IMR-90 (cell line): ENCODE results near the gene FAM228B. TPM values are rescaled to one million over a fixed set of nuclear protein-coding genes. Genes with fewer than 3 reads are reported as not detected.

Experiments used
- ATAC-seq: fragments of 200-7000 bp; cut with Tn5 transposase; 2 replicates; pipeline ENCODE4 v1.9.1; 2020; ENCODE audit warnings: low read depth, mild to moderate bottlenecking, moderate library complexity
- BruUV-seq: library from RNA; stranded (reverse); fragments of 400-500 nt; replicated peaks from 2 replicates; lab custom pipeline; 2021; lab: Mats Ljungman, UMichigan
- CTCF ChIA-PET: fragments of 300-600 bp; formaldehyde crosslinking; extraction: SDS; loops from one replicate; lab custom pipeline; 2021; ENCODE audit warnings: antibody characterized with exemption; lab: Yijun Ruan, JAX
- POLR2A ChIA-PET: fragments of 300-600 bp; sonication (Branson Sonifier 250); formaldehyde crosslinking; loops from one replicate; lab custom pipeline; 2022; ENCODE audit warnings: antibody characterized with exemption; ENCODE audit not compliant: unreplicated experiment; lab: Charles Lee
- DNase-seq: peaks from one replicate; pipeline ENCODE4 v3.0.0; 2013
- H2AFZ ChIP-seq: replicated peaks from 2 replicates; pipeline ENCODE3; 2013; ENCODE audit warnings: low read length, mild to moderate bottlenecking; ENCODE audit not compliant: poor library complexity
- H2AK5ac ChIP-seq: 2 replicates; pipeline ENCODE4 v1.6.1; 2013; ENCODE audit warnings: low read depth, low read length, inconsistent platforms
- H2AK9ac ChIP-seq: replicated peaks from 2 replicates; pipeline ENCODE3; 2013; ENCODE audit warnings: mild to moderate bottlenecking, low read depth, low read length, moderate library complexity; ENCODE audit not compliant: poor library complexity
- H2BK120ac ChIP-seq: 2 replicates; pipeline ENCODE4 v1.6.1; 2013; ENCODE audit warnings: low read depth, low read length, inconsistent platforms
- H2BK15ac ChIP-seq: 3 replicates; pipeline ENCODE4 v1.6.1; 2013; ENCODE audit warnings: low read depth, low read length, inconsistent platforms
- H2BK20ac ChIP-seq: 2 replicates; pipeline ENCODE4 v1.6.1; 2013; ENCODE audit warnings: low read depth, mild to moderate bottlenecking, inconsistent platforms, low read length, moderate library complexity
- H2BK5ac ChIP-seq: 2 replicates; pipeline ENCODE4 v1.6.1; 2013; ENCODE audit warnings: mild to moderate bottlenecking, low read depth, low read length, inconsistent platforms; ENCODE audit not compliant: poor library complexity, severe bottlenecking
- H3K14ac ChIP-seq: replicated peaks from 2 replicates; pipeline ENCODE4 v1.6.1; 2013; ENCODE audit warnings: low read depth, low read length, inconsistent platforms
- H3K18ac ChIP-seq: 2 replicates; pipeline ENCODE4 v1.6.1; 2013; ENCODE audit warnings: low read depth, low read length, control low read depth
- H3K23ac ChIP-seq: 2 replicates; pipeline ENCODE4 v1.6.1; 2013; ENCODE audit warnings: low read depth, low read length, inconsistent platforms
- H3K27ac ChIP-seq: 2 replicates; pipeline ENCODE4 v1.5.1; 2013; ENCODE audit warnings: mild to moderate bottlenecking, control low read depth, low read length; ENCODE audit not compliant: insufficient read depth
- H3K27me3 ChIP-seq: 2 replicates; pipeline ENCODE4 v1.6.1; 2013; ENCODE audit warnings: low read length; ENCODE audit not compliant: control insufficient read depth, insufficient read depth
- H3K36me3 ChIP-seq: 2 replicates; pipeline ENCODE4 v1.6.1; 2013; ENCODE audit warnings: low read length, mixed read lengths; ENCODE audit not compliant: control insufficient read depth, insufficient read depth
- H3K4ac ChIP-seq: 2 replicates; pipeline ENCODE4 v1.6.1; 2013; ENCODE audit warnings: low read depth, low read length, inconsistent platforms
- H3K4me1 ChIP-seq: 2 replicates; pipeline ENCODE4 v1.6.1; 2013; ENCODE audit warnings: low read length, mixed read lengths; ENCODE audit not compliant: control insufficient read depth, insufficient read depth
- H3K4me2 ChIP-seq: 2 replicates; pipeline ENCODE4 v1.6.1; 2013; ENCODE audit warnings: low read depth, mild to moderate bottlenecking, control low read depth, low read length, moderate library complexity
- H3K4me3 ChIP-seq: 2 replicates; pipeline ENCODE4 v1.5.1; 2013; ENCODE audit warnings: low read depth, mild to moderate bottlenecking, control low read depth, low read length, moderate library complexity; ENCODE audit not compliant: insufficient read depth
- H3K56ac ChIP-seq: 2 replicates; pipeline ENCODE4 v1.6.1; 2013; ENCODE audit warnings: low read length, inconsistent platforms; ENCODE audit not compliant: insufficient read depth; ENCODE audit errors: extremely low read depth
- H3K79me1 ChIP-seq, 2 experiments: 2 replicates each; pipeline ENCODE4 v1.6.1; 2013; ENCODE audit warnings: low read length in 2 of 2, inconsistent platforms in 1 of 2, low read depth in 1 of 2
- H3K9ac ChIP-seq: 2 replicates; pipeline ENCODE4 v1.6.1; 2013; ENCODE audit warnings: low read depth, low read length, control low read depth
- H3K9me1 ChIP-seq: 2 replicates; pipeline ENCODE4 v1.6.1; 2013; ENCODE audit warnings: low read length, inconsistent platforms; ENCODE audit not compliant: insufficient read depth
- H3K9me3 ChIP-seq: 2 replicates; pipeline ENCODE4 v1.6.1; 2013; ENCODE audit warnings: low read length; ENCODE audit not compliant: control insufficient read depth, insufficient read depth
- H4K20me1 ChIP-seq: 2 replicates; pipeline ENCODE4 v1.6.1; 2013; ENCODE audit warnings: low read length, inconsistent platforms; ENCODE audit not compliant: insufficient read depth
- H4K5ac ChIP-seq: 2 replicates; pipeline ENCODE4 v1.6.1; 2013; ENCODE audit warnings: mild to moderate bottlenecking, low read depth, low read length, control low read depth
- H4K8ac ChIP-seq, 2 experiments: 2 replicates each; pipeline ENCODE4 v1.6.1; 2013; ENCODE audit warnings: low read depth in 2 of 2, low read length in 2 of 2, control low read depth in 1 of 2, inconsistent platforms in 1 of 2
- H4K91ac ChIP-seq: 2 replicates; pipeline ENCODE4 v1.6.1; 2013; ENCODE audit warnings: low read depth, low read length, inconsistent platforms; ENCODE audit not compliant: insufficient read depth
- BHLHE40 ChIP-seq: fragments of 150-350 bp; IDR thresholded peaks from 2 replicates; pipeline ENCODE4 v1.6.1; 2016; ENCODE audit warnings: mild to moderate bottlenecking, low read depth, low read length
- CEBPB ChIP-seq: IDR thresholded peaks from 2 replicates; pipeline ENCODE4 v1.6.1; 2012; ENCODE audit warnings: low read depth, low read length, improper control_type of control experiment
- CHD1 ChIP-seq: IDR thresholded peaks from 2 replicates; pipeline ENCODE4 v1.6.1; 2012; ENCODE audit warnings: low read depth, low read length, improper control_type of control experiment
- CTCF ChIP-seq: conservative IDR thresholded peaks from 2 replicates; pipeline ENCODE4 v1.5.1; 2012; ENCODE audit warnings: mild to moderate bottlenecking, low read depth, low read length, improper control_type of control experiment
- ELK1 ChIP-seq: fragments of 150-350 bp; IDR thresholded peaks from 2 replicates; pipeline ENCODE4 v1.6.1; 2016; ENCODE audit warnings: low read depth, mild to moderate bottlenecking, low read length, moderate library complexity, borderline replicate concordance
- FOS ChIP-seq: fragments of 150-350 bp; IDR thresholded peaks from 2 replicates; pipeline ENCODE4 v1.6.1; 2016; ENCODE audit warnings: low read depth, low read length
- MAFK ChIP-seq: IDR thresholded peaks from 2 replicates; pipeline ENCODE4 v1.6.1; 2012; ENCODE audit warnings: low read depth, low read length, improper control_type of control experiment
- MAZ ChIP-seq: IDR thresholded peaks from 2 replicates; pipeline ENCODE4 v1.6.1; 2012; ENCODE audit warnings: low read depth, mild to moderate bottlenecking, low read length, improper control_type of control experiment, moderate library complexity, borderline replicate concordance
- MXI1 ChIP-seq: IDR thresholded peaks from 2 replicates; pipeline ENCODE4 v1.6.1; 2012; ENCODE audit warnings: low read depth, mild to moderate bottlenecking, low read length, moderate library complexity, borderline replicate concordance
- NFE2L2 ChIP-seq: fragments of 150-350 bp; IDR thresholded peaks from 2 replicates; pipeline ENCODE4 v1.6.1; 2016; ENCODE audit warnings: low read depth, mild to moderate bottlenecking, low read length
- POLR2A ChIP-seq: IDR thresholded peaks from 2 replicates; pipeline ENCODE4 v1.6.1; 2012; ENCODE audit warnings: mild to moderate bottlenecking, low read depth, low read length
- RAD21 ChIP-seq: IDR thresholded peaks from 2 replicates; pipeline ENCODE4 v1.6.1; 2012; ENCODE audit warnings: low read length, improper control_type of control experiment
- RCOR1 ChIP-seq: IDR thresholded peaks from 2 replicates; pipeline ENCODE4 v1.6.1; 2012; ENCODE audit warnings: mild to moderate bottlenecking, low read length, improper control_type of control experiment; ENCODE audit not compliant: insufficient replicate concordance
- RFX5 ChIP-seq: IDR thresholded peaks from 2 replicates; pipeline ENCODE4 v1.8.0; 2012; ENCODE audit warnings: low read depth, mild to moderate bottlenecking, low read length, moderate library complexity
- SMC3 ChIP-seq: fragments of 150-350 bp; IDR thresholded peaks from 2 replicates; pipeline ENCODE4 v1.6.1; 2016; ENCODE audit warnings: low read depth, mild to moderate bottlenecking, antibody characterized with exemption, low read length, moderate library complexity
- USF2 ChIP-seq: fragments of 150-350 bp; IDR thresholded peaks from 2 replicates; pipeline ENCODE4 v1.6.1; 2017; ENCODE audit warnings: mild to moderate bottlenecking, antibody characterized with exemption, low read length, low read depth
- WGBS, 2 experiments: methylation state at CpG; one replicate each; pipeline versions ENCODE4 v1.1.5 to v1.1.7; 2013; ENCODE audit warnings: missing lambda C conversion rate in 2 of 2; ENCODE audit not compliant: insufficient read length in 1 of 2; ENCODE audit errors: extremely low coverage in 2 of 2; 5-methylcytosine and 5-hydroxymethylcytosine counted together
- dilution Hi-C: fragments of 300-500 bp; cut with HindIII; formaldehyde crosslinking; loops from one replicate; pipeline ENCODE4 v1.14.3; 2018; ENCODE audit warnings: low sequenced_read_pairs; ENCODE audit not compliant: unreplicated experiment
- in situ Hi-C: fragments of 300-500 bp; cut with MboI; formaldehyde crosslinking; loops from 3 replicates; pipeline ENCODE4 v1.14.3; 2019; ENCODE audit warnings: low sequenced_read_pairs, inconsistent platforms, mixed read lengths
- intact Hi-C: fragments of 100-400 bp; cut with micrococcal nuclease; formaldehyde crosslinking; loops from 2 replicates; pipeline ENCODE4 v1.10.0; 2022
- polyA plus RNA-seq, 3 experiments: library from polyadenylated mRNA; depleted of rRNA; stranded (reverse); fragments of >200 nt; gene quantifications; 2 replicates each; pipeline ENCODE4 v1.2.3, GENCODE V29; 2012; ENCODE audit warnings: low replicate concordance in 1 of 3
- total RNA-seq: library from RNA; depleted of rRNA; stranded (reverse); fragments of >200 nt; gene quantifications from 2 replicates; pipeline ENCODE4 v1.2.3, GENCODE V29; 2012

Gene FAM228B
- total and polyA plus RNA-seq, 2 of the 4 experiments (the other 2 are of a cell fraction): 2.0 to 2.9 TPM

DNA sequence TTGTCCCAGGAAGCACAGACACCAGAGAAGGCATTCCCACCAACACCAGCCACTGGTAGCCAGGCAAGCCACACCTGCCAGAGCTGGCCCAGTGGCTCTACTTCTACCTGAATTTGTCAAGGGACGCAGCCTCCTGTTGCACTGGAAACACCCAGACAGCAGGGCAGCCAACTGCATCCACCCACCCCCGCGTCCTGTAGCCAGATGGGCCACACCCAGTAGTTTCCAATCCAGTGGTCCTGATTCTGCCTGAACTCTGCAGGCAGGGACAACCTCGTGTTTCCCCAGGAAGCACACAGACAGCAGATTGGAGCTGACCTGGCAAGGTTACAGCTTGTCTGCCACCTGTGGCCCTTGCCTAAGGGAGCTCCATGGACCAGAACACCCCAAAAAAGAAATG, 18.4 kb upstream of the FAM228B start:
- in situ Hi-C loops (no loop called here), dilution Hi-C loops (no loop called here), intact Hi-C loops (no loop called here)
- no peak overlapping the region for H3K27ac ChIP-seq
- no peak overlapping the region for H3K4me3 ChIP-seq
- no peaks in the 10 kb centered on the region for H3K79me1 ChIP-seq
- no TSS peak for BruUV-seq
- no peak overlapping the region for H2BK120ac ChIP-seq
- no peaks in the 10 kb centered on the region for H4K20me1 ChIP-seq
- no peak overlapping the region for H4K91ac ChIP-seq
- peak overlapping the region; percentile 21 for H2AFZ ChIP-seq
- no peaks in the 10 kb centered on the region; the same call in 1 of the 2 replicates for H3K9me3 ChIP-seq
- H3K4me2 ChIP-seq: no peak overlapping the region
- no peak overlapping the region for H3K56ac ChIP-seq
- DNase-seq (no peak), ATAC-seq (no peak)
- no peak overlapping the region for H3K4ac ChIP-seq
- ChIA-PET CTCF (no interaction called here), POLR2A (no interaction called here)
- H3K36me3 ChIP-seq: 0 out of 2 replicates have a peak, but pooled peaks cover 2% of the 10 kb centered on the region
- H3K27me3 ChIP-seq: no peaks in the 10 kb centered on the region
- H2BK20ac ChIP-seq: no peak overlapping the region
- H3K9me1 ChIP-seq: no peaks in the 10 kb centered on the region
- H2AK9ac ChIP-seq: no peak overlapping the region
- H3K14ac ChIP-seq: no peak overlapping the region
- H3K4me1 ChIP-seq: no peaks in the 10 kb centered on the region
- H3K23ac ChIP-seq: no peak overlapping the region
- WGBS, 2 experiments: 36% methylated on average over 3 of the region's 4 CpGs; no CpG with 5 or more reads in 1 of the 2 experiments
- H4K5ac ChIP-seq: no peak overlapping the region
- H2AK5ac ChIP-seq: no peak overlapping the region
- no peak overlapping the region for H4K8ac ChIP-seq
- no peak overlapping the region for H3K9ac ChIP-seq
- H3K18ac ChIP-seq: no peak overlapping the region
- no peak for TF ChIP-seq RAD21
- no peak for TF ChIP-seq MAFK
- TF ChIP-seq BHLHE40: no peak
- no peak for TF ChIP-seq SMC3
- TF ChIP-seq POLR2A: no peak
- no peak for TF ChIP-seq CHD1
- no peak for TF ChIP-seq CEBPB
- TF ChIP-seq MAZ: no peak
- TF ChIP-seq RCOR1: no peak
- TF ChIP-seq CTCF: no peak
- TF ChIP-seq ELK1: no peak
- TF ChIP-seq RFX5: no peak
- no peak for TF ChIP-seq FOS
- no peak for TF ChIP-seq USF2
- TF ChIP-seq NFE2L2: no peak
- no peak for TF ChIP-seq MXI1
- no peak overlapping the region for H2BK15ac ChIP-seq
- H2BK5ac ChIP-seq: no peak overlapping the region
